Measurements from ENCODE around the gene STN1. TPM values are rescaled to one million over a fixed set of nuclear protein-coding genes. Genes with fewer than 3 reads are reported as not detected.

Gene STN1
- total and polyA plus RNA-seq, 9 of the 15 experiments (the other 6 are each of a cell fraction or from before 2014, with no cell fraction given): 9.1 to 19.6 (median 13.8) TPM

- TF ChIP-seq ATF3 (IDR thresholded peaks at IDR 0.05) (no peak), ATF3 (CRISPR knock-in tag; conservative IDR thresholded peaks at IDR 0.05) (no peak), RBFOX2 (IDR thresholded peaks at IDR 0.05; ENCODE audit: low read depth, low read length) (peak; percentile 81), GATAD2B (IDR thresholded peaks at IDR 0.05; ENCODE audit: borderline replicate concordance) (peak; percentile 32; the same call in 1 of the 2 replicates), VEZF1 (CRISPR knock-in tag; IDR thresholded peaks at IDR 0.05) (peak; percentile 77), ZNF699 (CRISPR knock-in tag; IDR thresholded peaks at IDR 0.05; ENCODE audit: insufficient replicate concordance) (no peak), ARNT (IDR thresholded peaks at IDR 0.05) (0 out of 4 replicates have a peak, but pooled peaks of 1 of the 2 experiments have one; percentile 39), ZNF668 (CRISPR knock-in tag; IDR thresholded peaks at IDR 0.05) (no peak), CREB3L1 (IDR thresholded peaks at IDR 0.05; ENCODE audit: borderline replicate concordance, low read depth) (peak; percentile 17; the same call in 1 of the 2 replicates), RCOR1 (IDR thresholded peaks at IDR 0.05; ENCODE audit: borderline replicate concordance in 1 of 2, low read depth in 2 of 2, low read length in 2 of 2) (peak in 1 of 2 experiments; percentile 61; a peak in 2 of 4 replicates), BRF2 (IDR thresholded peaks at IDR 0.05; ENCODE audit: borderline replicate concordance, insufficient read depth, insufficient read length) (no peak), ZBTB11 (CRISPR knock-in tag; IDR thresholded peaks at IDR 0.05) (peak in 1 of 3 experiments; percentile 49; a peak in 1 of 6 replicates), RFX1 (IDR thresholded peaks at IDR 0.05) (no peak), THRB (CRISPR knock-in tag; conservative IDR thresholded peaks at IDR 0.05) (no peak)
Observed at GRCh38 chr10:103918053-103918846, at the start of gene STN1 (continued).

Data from K562 (cell line).